GM21447 (cell line): ENCODE results near the gene INAFM2.

Experiments used
- ATAC-seq: cut with Tn5 transposase; IDR thresholded peaks from one replicate; pipeline ENCODE4 v1.9.1; 2021; ENCODE audit not compliant: unreplicated experiment

The INAFM2 gene

DNA sequence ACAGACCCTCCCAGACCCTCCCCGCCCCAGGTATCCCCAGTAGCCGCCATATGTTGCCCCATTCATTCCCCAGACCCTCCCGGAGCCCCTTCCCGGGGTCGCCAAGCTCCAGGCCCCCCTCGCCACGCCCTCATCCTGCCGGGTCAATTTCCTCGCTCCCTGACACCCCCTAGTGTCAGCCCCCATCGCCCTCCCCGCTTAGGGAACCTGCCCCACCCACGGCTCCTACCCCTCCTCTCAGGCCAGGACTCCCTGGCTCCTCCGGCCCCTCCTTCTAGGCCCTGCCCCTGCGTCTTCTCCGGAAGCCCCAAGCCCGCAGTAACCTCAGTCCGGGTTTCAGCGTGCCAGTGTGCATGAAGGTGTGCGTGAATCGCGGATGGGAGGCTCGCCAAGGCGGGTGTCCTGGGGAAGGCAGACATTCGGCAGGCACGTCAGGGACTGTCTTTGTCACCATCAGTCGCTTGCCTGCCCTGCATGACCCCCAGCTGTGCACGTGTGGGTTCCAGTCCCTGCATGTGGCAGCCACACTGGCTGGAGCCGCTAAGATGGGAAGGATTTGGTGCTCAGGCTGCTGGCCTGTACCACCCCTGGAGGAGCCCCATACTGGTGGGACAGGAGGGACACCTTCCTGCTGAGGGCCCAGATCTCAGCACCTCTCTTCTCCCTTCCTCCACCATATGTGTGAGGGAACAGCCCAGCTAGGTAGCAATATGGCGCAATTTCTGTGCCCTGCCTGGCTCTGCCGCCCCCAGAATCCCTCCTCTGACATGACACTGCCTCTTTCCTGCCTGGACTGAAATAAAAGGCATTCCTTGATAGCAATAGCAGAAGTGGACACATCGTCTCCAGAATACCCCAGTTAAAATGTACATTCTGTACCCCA, 35.2 kb downstream of the INAFM2 start:
- ATAC-seq = peak; percentile 28

DNA sequence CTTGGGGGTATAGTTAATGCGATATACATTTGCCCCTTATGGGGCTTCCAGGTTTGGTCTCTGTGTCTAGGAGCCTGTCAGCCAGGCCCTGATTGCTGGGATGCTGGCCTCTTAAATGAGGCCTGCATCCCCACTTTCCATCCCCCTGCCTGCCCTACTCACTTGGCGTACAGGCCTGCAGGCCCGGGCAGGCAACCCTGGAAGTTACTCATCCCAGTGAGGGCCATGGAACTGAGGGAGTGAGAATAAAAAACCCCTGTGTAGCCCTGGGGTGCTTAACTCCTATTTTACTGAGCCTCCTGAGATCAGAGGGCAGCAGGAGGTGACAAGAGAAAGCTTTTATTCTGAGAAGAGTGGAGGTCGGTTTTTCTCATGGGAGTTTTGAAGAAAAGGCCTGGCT, 36.5 kb downstream of the INAFM2 start:
- ATAC-seq = no peak

- ATAC-seq = no peak
These were observed 38.1 kb downstream of the INAFM2 start for GRCh38 chr15:40361640-40362039.

DNA sequence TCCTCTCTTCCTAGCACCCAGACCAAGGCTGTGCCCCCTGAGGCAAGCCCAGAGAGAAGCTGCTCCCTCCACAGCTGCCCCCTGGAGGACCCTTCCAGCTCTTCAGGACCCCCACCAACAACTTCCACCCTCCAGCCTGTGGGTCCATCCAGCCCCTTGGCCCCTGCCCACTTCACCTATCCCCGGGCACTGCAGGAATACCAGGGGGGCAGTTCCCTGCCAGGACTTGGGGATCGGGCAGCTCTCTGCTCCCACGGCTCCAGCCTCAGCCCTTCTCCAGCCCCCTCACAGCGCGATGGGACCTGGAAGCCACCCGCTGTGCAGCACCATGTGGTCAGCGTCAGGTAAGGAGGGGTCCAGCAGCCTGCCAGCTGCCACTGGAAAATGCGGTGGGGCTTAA, 40.1 kb downstream of the INAFM2 start:
- no peak for ATAC-seq

DNA sequence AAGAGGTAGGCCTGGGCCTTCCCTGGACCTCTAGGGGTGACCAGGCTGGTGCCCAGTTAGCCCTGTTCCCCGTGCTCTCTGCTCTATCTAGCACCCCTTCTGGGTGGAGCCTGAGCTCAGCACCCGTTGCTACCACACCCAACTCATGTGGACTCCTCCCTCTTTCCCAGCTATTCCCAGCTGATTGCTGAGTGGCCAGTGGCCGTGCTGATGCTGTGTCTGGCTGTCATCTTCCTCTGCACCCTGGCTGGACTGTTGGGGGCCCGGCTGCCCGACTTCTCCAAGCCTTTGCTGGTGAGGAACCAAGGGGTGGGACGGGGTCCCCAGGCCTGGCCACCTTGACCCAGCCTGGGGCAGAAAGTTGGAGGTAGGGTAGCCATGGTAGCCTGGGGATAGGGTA, 40.8 kb downstream of the INAFM2 start:
- ATAC-seq = no peak

DNA sequence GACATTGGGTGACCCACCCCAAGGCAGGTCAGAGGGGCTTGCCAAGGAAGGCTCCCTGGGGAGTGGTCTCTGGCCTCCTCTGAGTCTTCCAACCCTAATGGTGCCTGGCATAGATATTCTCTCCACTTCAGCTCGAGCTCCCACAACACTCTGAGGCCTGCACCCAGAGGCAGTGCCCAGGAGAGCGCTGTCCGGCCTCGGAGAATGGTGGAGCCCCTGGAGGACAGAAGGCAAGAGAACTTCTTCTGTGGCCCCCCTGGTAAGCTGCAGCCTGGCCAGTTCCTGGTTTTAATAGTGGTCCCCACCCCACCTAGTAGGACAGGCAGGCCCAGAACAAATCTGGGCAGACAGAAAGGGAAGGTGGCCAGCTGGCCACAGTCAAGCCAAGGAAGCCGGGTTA, 41.5 kb downstream of the INAFM2 start:
- ATAC-seq = no peak

GRCh38 chr15:40365624-40366456, 42.3 kb downstream of the INAFM2 start:
- ATAC-seq = no peak

DNA sequence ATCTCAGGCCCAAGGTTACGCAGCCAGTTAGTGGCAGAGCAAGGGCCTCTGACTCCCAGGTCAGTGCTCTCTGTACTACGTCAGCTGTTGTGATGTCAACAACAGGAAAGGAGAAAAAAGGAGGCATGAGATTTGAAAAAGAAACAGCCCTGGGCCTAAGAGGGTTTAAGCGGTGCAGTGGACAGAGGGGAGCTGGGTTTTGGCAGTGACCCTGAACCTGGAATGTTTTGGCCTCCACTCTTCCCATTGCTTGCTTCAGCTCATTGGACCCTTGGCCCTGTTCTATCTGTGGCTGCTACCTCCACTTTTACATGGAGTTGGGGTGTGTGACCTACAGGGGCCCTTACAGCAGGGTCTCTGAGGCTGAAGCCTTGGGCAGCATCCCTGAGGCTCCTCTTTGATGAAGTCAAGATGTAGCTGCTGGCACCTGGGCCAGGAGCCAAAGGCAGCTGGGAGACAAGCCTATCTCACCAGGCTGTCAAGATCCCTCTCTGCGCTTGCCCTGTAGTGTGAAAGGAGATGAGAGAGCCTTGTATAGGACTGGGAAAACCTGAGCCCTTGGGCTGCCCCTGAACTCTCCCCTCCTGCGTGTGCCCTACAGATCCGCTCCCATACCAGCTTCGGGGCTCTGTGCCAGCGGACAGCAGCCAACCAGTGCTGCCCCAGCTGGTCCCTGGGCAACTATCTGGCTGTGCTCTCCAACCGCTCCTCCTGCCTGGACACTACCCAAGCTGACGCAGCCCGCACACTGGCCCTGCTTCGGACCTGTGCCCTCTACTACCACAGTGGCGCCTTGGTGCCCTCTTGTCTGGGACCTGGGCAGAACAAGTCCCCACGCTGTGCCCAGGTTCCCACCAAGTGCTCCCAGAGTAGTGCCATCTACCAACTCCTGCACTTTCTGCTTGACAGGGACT, 43.2 kb downstream of the INAFM2 start:
- no peak for ATAC-seq

DNA sequence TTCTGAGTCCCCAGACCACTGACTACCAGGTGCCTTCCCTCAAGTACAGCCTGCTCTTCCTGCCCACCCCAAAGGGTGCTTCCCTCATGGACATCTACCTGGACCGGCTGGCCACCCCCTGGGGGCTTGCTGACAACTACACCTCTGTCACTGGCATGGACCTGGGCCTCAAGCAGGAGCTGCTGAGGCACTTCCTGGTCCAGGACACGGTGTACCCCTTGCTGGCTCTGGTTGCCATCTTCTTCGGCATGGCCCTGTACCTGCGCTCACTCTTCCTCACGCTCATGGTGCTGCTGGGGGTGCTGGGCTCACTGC, 43.8 kb downstream of the INAFM2 start:
- no peak for ATAC-seq

GRCh38 chr15:40367686-40368611, 44.5 kb downstream of the INAFM2 start:
- ATAC-seq = peak; percentile 90

DNA sequence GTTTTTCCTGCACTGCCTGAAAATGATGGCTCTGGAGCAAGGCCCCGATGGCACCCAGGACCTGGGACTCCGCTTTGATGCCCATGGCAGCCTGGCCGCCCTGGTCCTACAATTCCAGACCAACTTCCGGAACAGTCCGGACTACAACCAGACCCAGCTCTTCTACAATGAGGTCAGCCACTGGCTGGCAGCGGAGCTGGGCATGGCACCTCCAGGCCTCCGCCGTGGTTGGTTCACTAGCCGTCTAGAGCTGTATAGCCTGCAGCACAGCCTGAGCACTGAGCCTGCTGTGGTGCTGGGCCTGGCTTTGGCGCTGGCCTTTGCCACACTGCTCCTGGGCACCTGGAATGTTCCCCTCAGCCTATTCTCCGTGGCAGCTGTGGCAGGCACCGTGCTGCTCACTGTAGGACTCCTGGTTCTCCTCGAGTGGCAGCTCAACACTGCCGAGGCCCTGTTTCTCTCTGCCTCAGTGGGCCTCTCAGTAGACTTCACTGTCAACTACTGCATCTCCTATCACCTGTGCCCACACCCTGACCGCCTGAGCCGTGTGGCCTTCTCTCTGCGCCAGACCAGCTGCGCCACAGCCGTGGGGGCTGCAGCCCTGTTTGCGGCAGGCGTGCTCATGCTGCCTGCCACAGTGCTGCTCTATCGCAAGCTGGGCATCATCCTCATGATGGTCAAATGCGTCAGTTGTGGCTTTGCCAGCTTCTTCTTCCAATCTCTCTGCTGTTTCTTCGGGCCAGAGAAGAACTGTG, 45.4 kb downstream of the INAFM2 start:
- no peak for ATAC-seq

GRCh38 chr15:40369474-40369869, 46.0 kb downstream of the INAFM2 start:
- no peak for ATAC-seq

- no peak for ATAC-seq
These were observed 46.5 kb downstream of the INAFM2 start for GRCh38 chr15:40369971-40370370.

DNA sequence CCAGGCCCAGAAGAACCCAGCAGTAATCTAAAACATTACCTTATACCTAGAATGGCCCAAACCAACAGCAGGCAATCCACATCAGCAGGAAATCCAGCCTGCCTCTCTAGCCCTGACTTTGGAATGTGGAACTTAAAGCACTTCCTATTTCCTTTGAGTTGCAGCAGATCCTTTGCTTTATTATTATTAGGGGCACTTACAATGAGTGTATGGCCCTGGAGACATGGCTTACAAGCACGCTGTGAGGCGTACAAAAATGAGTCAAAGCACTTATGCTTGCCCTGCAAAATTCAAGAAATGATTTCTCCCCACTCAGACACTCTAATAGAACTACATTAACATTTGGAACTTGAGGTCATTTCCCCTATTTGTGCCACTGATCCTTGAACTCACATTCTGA, 49.5 kb downstream of the INAFM2 start:
- no peak for ATAC-seq
